GM19397 (cell line): Measurements from ENCODE around the gene GGT5.

Experiments
- ATAC-seq: cut with Tn5 transposase; IDR thresholded peaks from one replicate; pipeline ENCODE4 v1.9.1; 2021; ENCODE audit warnings: mild to moderate bottlenecking, moderate library complexity; ENCODE audit not compliant: unreplicated experiment

GGT5 gene

DNA sequence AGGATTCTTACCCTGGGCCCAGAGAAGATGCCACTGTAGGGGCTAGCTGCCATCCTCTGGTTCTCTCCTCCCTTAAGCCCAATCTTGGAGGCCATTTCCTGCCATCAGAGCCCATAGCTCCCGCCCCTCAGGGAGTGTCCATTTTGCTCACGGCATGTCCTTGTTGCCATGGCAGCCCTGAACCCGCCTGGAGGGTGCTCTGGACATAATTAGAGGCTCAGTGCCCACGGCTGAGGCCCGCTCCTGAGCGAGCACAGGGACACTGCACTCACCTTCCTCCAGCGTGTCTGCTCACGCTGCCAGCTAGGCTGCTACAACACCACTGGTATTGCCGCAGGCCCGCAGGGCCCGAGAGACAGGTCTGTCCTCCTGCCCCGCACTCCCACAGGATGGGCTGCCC, 74.7 kb downstream of the GGT5 start:
- no peak for ATAC-seq
